GM19043 (cell line): ENCODE data around the gene TAS2R14.

Experiments
- ATAC-seq: cut with Tn5 transposase; IDR thresholded peaks from one replicate; pipeline ENCODE4 v1.9.1; 2021; ENCODE audit warnings: low read depth; ENCODE audit not compliant: unreplicated experiment

Gene TAS2R14

DNA sequence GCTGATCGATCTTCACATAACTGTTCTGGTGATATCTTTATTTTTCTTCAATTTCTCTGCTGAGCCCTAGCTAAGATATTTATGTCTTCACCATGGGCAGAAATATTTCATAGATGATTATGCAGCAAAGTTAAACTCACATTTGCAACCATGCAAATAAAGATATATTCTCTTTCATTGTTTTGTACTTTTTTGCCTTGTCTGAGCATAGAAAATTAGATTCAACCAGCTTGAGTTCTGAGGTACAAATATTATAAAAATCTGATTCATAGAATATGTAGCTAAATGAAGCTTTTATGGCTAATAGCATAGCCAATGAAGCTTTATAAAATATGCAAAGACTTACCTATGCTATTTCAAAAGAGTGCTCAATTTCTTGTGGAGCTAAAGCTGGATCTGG, 29.6 kb downstream of the TAS2R14 start, which contains the start of gene TAS2R13:
TAS2R13 (minus strand) TSS at position 101 of the 400 bp plus-strand sequence. CDS start 264 bp downstream, outside the sequence.
- no peak for ATAC-seq

DNA sequence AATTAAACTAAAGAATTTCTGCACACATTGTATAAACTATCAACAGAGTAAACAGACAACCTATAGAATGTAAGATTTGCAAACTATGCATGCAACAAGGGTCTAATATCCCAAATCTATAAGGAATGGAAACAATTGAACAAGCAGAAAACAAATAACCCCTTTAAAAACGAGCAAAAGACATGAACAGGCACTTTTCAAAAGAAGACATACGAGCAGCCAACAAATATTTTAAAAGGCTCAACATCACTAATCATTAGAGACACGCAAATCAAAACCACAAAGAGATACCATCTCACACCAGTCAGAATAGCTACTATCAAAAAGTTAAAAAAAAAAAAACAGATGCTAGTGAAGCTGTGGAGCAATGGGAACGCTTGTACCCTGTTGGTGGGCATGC, 34.4 kb downstream of the TAS2R14 start:
- ATAC-seq: no peak

DNA sequence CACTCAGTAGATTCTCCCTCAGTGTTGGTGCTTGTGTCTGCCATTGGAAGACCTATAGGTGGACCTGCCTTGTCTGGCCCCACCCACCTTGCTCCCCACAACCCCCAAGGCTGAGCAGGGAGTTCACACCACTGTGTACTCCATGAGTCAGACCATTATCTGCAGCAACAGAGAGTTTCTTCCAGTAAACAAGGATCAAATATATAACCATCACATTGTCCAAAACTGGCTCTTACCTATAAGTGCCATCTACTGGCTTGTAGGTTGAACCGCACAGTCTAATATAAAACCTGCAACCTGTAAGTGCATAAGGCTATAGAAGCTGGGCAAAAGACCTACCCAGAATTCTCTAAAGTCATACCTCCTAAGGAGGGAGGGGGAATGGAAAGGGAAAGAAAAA, 37.6 kb downstream of the TAS2R14 start:
- no peak for ATAC-seq

DNA sequence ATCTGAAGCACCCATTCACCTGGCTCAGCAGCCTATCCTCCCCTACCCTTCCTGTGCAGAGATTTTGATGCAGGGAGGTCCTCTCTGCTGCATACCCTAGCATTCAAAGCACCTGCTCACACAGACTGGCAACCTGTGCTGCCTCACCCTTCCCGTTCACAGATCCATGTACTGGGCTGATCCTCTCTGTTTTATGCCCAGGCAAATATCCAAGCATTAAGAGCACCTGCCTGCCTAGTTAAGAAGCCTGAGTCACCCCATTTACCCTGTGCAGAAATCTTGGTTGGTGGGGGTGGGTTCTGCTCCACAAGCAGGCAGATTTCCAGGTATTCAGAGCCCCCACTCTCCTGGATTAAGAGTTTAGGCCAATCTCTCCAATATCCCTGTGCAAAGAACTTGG, 38.1 kb downstream of the TAS2R14 start:
- ATAC-seq: no peak

DNA sequence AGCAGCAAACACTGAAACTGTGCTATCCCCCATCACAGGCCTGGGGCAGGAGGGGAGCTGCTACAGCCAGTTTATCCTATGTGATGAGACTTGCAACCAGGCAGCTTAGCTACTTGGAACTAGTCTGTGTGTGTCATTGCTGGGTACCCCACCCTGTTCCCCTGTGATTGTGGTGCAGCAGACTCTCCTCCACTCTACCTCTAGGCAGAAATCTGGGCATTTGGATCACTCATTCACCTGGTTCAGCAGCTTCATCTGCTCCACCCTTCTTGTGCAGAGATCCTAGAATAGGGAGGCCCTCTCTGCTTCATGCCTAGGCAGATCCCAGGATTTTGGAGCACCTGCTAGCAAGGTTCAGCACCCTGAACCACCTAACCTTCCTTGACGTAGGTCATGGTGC, 38.5 kb downstream of the TAS2R14 start:
- no peak for ATAC-seq

DNA sequence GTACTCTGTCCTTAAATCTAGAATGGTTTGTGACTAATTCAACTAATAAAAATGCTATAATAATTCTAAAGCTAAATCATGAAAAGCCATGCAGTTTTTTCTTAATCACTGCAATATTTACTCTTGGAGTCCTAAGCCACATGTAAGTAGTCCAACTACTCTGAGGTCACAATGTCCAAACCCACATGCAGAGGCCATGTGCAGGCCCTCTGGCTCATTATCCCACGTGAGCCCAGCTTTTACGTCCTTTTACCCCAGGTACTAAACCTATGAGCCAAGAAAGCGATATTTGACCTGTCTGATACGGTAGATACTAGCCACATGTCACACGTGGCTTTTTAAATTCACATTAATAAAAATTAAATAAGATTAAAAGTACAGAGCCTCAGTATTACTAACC, 42.2 kb downstream of the TAS2R14 start:
- ATAC-seq: no peak

DNA sequence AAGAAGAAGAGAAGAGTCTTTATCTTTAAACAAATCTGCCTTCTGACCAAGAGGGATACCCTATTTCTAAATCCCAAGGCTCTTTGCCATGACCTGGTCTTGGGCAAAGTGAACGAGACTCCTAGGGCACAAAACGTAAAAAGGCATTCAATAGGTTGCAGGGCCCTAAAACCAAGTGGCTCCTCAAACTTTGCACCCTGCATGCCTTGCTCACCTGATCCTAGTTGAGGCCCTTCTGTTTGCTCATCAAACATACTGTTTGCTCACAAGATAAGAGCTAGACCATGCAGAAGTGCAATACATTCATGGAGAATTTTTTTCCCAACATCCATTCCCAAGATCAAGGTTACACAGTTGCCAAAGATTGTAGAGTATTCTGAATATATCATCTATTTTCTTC, 47.1 kb downstream of the TAS2R14 start:
- no peak for ATAC-seq

DNA sequence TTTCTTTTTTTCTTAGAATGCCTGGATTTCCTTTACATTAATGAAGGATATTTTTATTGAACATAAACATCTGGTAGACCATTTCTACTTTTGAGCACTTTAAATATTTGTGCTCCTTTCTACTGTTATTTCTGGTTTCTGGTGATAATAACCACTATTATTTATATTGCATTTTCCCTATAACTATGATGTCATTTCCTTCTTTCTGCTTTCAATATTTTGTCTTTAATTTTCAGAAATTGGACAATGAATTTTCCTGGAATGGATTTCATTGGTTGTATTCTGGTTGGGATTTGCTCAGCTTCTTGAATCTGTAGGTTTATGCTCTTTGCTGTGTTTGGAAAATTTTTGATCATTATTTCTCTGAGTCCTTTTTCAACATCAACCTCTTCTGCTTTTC, 49.8 kb downstream of the TAS2R14 start:
- no peak for ATAC-seq
